Stimulated activated CD4-positive, alpha-beta T cell treated with anti-CD3 and anti-CD28 coated beads, Interleukin-1b, Interleukin-23, amount 100 ng/mL, for 24 hours (primary cell): ENCODE measurements around the gene AFF1.
"Not testable (repeated sequence)": the region's sequence is repeated elsewhere in the genome, so short reads cannot be mapped to it uniquely, and the experiment has no call there.

Experiments used
- DNase-seq, 4 experiments: peaks; one replicate each; pipeline ENCODE4 v3.0.0-alpha.2; 2020; ENCODE audit warnings: low read depth in 4 of 4, low spot score in 1 of 4

AFF1 gene

DNA sequence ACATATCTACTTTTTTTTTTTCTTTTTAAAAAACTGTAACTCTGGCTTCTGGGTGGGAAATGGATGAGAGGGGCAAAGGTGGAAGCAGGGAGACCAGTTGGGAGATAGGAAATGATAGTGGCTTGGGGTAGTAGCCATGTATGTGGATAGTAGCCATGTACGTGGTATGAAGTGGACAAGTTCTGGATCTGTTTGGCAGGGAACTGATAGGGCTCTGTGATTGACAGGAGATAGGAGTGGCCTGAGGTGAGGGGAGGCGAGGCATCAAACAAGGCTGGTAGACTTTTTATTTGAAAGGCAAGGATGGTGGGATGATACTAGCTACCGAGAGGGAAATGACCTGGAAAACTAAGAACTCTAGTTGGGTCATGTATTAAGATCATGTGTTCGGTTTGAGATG, 117.8 kb downstream of the AFF1 start:
- DNase-seq, result no peak

DNA sequence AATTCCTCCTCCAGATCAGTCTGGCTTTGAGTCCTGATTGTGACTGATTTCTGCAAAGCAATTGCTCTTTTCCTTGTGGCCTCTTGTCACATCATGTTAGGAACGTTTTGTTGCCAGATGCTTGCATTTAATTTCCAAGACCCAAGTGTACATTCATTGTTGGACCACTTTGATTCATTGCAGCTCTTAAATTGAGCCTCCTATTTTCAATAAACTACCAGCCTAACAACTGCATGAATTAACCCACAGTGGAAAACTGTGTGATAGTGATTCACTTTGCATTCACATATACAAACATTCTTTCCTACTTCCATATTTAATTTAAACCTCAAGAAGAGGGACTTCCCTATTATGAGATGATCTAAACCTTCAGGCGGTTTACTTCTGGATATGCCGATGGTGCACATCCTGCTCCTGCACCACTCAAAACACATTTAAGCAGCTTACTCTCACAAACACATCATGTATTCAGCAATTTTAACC, 118.4 kb downstream of the AFF1 start:
- no peak for DNase-seq

DNA sequence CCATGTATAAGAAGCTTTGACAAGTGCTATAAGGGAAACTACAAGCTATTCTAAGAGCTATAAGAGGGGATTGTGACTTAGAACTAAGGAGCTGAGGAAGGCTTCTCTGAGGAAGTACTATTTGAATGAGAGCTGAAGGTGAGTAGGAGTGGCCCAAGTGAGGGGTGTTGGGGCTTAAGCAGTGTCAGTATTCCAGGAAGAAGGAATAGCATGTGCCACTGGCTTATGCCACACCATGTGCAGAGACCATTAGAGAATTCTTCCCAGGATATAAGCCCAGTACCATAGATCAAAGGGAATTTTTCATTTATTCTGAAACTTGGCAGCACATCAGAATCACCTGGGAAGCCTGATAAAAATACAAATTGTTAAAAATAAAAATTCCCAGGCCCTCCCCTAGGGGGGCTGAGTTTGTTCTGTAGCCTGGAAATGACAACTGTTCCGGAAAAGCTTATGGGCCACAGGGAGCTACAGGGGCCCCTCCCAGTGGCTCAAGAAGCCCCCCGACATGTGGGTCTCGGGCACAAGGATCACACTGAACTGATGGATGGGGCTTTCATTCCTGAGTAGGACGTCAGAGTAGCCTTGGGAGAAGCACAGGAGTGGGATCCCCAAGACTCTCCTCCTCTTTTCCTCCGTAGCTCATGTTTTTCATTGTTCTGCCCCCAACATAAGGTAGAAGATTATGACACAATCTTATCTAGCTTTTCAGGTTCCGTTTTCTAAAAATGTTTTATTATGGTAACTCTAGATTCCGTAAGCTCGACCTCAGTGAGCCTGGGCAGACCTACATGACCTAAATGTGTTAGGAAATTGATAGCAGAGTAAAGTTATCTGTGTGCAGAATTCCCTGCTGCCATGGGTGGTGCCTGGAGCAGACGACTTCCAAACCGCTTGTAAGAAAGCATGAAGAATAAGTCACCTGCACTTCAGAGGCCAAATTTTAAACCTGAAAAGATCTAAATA, 119.3 kb downstream of the AFF1 start:
- DNase-seq, result no peak

DNA sequence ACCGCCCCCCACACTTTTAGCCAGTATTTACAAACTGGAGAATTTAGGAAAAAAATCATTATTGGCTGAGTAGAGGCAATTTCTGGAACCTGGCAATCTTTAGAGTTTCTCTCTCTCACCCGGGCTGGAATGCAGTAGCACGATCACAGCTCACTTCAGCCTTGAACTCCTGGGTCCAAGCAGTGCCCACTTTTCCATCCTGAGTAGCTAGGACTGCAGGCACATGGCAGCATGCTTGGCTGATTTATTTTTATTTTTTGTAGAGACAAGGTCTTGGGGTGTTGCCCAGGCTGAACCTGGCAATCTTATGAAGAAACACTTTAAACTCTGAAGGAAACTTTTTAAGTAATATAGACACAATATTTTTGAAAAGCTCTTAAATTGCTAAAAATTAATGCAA, 120.1 kb downstream of the AFF1 start:
- DNase-seq, result no peak

DNA sequence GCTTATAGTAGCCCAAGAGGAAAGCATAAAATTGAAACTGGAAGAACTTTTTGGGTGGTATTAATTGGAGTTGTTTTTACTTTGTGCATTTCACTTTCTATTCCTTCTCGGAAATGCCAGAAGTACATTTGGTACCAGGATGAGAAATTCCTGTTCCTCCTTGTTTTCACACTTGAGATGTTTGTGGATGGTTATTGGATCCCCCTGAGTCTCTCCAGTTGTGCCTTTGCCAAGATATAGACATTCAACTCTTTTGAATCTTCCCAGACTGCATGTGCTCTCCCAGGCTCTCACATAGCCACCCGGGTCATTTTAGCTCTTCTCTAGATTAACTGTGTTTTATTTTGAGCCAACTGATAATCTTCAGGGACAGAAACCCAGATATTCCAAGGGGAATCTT, 120.5 kb downstream of the AFF1 start:
- no peak for DNase-seq

DNA sequence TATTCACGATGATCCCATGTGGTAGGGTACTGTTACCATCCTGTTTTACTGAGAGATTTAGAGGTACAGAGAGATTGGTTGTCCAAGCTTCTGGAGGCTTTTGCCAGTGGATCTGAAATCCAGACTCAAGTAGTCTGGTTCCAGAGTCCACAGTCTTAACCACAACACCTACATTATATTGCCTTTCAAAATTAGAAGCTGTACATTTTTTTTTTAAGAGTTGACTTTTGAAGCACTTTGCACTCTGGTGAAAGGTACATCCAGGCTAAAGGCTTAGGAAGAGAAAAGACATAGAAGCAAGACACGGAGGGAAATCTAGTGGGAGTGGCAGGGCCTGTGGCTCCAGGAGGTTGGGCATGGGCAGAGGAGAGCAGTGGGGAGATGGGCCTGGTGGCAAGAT, 122.1 kb downstream of the AFF1 start:
- DNase-seq, result no peak

DNA sequence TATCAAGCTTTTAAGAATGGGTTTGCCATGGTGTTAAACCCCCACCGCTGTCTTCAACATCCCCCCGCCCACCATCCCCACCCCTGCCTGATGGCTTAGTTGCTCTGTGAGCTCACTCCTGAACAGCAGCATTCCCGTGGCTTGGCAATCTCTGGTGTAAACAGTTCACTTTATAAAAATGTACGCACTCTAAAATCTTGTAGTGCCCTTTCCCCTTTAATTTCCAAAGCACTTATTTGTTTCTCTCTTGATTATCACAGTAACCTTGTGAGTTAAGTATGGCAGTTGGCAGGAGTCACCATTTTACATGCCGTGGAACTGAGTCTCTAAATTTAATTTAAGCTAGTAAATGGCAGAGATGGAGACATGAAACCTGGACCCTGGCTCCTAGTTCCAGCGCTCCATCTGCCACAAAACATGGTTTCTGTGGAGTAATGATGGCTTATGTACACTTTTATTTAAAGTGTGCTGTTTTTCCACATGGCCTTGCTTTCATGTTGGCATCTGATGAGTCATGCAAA, 123.1 kb downstream of the AFF1 start:
- DNase-seq, result no peak

DNA sequence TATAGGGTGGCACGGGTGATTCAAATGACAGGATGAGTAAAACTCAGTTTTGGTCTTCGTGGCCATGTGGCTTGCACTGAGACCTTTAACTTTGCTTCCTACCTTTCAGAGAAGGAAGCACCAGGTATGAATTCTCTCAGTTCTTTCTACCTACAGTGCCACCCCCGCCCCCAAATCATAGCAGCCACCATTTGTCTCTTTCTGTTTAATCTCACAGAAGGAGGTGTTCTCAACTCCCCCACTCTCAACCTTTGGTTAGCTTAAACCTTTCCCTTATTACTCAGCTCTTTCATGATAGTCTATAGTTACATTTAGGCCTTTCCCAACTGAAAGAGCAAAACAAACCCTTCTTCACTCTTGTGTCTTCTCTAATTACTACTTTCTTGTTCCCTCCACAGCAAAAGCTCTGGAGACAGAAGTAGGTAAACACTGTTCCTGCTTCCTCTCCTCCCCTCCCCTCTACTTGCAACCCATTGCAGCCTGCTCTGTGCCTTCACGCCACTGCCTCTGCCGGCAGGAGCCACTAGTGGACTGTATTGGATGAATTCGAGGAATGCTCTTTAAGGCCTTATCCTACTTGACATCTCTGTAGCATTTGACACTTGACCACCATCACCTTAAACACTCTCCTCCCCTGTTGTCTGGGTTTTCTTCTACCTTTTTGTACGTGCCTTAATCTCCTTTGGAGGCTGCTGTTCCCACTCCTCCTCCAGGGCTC, 123.7 kb downstream of the AFF1 start:
- peak; percentile 15 to 45 (median 22) for DNase-seq

DNA sequence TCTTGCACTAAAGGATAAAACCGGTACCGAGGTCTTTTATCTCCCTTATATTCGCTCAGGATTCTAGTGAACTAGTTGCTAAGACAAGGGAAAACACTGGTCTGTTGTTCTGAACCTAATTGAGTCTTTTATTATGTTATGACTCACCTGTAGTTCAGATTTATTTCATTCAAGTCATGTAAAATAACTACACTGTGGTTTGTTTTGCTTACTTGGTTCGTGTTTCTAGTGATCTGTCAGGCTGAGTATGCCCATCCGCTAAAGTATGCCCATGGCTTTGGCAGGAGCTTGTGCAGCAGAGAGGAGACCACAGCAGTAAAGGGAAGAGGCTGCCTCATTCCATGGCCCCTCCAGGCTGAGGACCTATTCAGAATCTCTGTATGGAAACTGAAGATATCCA, 126.1 kb downstream of the AFF1 start:
- DNase-seq, result no peak

DNA sequence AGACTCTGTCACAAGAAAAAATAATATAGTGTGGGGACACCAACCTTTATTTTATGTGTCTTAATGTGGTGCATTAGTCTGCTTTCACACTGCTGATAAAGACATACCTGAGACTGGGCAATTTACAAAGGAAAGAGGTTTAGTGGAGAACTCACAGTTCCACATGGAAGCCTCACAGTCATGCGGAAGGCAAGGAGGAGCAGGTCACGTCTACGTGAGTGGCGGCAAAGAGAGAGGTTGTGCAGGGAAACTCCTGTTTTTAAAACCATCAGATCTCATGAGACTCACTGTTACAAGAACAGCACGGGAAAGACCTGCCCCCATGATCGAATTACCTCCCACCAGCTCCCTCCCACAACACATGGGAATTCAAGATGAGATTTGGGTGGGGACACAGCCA, 130.2 kb downstream of the AFF1 start:
- DNase-seq, result no peak

DNA sequence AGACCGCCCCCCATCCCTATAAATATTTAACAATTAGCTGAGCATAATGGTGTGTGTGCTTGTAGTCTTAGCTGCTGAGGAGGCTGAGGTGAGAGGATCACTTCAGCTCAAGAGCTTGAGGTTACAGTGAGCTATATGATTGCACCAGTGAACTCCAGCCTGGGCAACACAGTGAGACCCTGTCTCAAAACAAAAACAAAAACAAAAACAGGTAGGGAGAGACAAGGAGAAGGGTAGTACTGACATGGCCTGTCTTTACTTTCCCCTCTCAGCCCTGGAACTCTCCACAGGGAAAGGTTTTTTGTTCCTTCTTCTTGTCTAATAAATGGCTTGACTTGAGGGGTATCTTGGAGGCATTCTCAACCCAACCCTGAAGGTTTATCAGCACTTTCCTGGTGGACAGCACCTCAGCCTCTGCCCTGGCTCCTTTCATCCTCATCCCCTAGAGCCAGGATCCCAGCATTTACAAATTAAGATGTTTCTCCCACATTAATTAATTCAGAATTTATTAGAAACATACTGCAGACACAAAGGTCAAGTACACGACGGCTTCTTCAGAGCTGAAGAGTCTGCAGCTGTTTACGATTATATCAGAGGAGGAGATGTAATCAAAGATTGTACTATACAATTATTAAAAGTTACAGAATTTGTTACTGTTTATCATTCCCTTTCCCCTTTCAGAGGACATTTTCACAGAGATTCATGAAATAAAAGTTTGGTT, 131.8 kb downstream of the AFF1 start:
- no peak for DNase-seq

DNA sequence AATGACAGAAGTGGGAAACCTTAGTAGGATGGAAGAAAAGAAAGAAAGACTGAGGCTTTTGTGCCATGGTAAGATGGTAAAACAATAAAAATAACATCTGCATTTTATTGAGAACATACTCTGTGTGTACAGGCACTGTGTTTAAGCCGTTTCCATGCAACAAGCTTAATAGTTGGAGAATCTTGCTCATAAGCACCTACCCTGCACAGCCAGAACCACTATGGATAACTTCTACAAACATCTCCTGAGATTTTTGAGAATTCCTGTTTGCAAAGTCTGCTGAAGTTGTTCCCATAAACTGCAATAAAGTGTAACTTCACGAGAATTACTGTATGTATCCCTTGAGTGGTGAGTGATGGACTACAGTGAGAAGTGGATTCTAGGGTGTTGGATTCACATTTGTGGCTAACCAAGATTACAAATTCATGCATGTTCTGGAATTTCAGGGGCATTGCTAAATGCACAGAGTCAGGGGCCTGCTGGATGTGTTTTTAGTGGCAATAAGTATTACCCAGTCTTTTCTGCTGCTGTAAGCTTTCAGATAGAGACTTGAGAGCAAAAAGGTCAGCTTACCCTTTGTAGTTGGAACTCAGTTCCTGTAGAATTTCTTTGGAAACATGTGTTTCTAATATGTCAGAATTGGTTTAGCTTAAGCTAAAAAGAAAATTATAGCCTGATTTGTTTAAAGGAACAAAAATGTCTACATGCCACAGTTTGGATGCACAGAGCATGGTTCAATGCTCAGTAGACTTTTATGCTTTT, 132.5 kb downstream of the AFF1 start:
- no peak for DNase-seq

DNA sequence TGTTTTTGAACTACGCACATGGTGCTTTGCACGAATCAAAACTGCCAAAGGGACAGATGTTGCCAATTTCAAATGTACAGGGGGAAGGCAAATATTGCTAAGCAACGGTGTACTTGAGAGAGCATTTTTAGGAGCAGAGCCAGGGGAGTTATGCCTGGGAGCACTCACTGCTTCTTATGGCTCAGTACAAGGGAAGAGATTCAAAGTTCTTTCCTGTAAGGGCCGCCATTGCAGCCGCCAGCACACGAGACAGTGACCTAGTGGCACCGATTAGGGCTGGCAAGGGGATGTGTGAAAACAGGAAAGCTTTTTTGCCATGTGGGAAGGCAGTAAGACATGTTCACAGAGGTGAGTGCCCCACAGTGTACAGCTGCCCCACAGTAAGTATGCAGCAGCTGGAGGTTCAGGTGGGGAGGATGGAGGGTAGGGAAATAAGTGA, 133.8 kb downstream of the AFF1 start:
- DNase-seq, result no peak

DNA sequence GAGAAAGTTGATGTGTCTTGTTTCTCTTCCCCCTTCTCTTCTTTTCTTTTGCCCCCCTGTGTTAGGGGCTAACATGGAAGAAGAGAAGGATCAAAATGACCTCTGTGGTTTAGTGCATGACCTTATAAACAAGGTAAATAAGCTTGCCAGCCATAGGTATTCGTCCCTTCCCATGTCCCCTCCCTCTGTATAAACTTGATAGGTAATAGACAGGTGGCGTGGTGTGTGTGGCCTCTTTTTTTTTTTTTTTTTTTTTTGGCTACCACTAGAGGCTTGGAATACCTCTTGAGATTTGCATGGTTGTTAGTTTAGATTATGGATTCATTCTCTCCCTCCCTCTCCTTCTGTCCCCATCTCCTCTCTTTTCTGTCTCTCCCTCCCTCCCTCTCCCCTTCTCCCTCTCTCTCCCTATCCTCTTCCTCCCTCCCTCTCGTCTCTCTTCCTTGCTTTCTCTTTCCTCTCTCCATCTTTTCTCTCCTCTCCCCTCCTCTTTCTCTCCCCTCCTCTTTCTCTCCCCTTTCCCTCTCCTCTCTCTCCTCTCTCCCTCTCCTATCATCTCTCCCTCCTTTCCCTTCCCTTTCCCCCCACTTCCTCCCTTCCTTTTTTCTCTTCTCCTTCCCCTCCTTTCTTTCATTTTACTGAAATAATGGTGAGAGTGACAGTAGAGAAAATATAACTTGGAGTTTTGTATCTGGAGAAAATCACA, 134.4 kb downstream of the AFF1 start:
- no peak for DNase-seq

DNA sequence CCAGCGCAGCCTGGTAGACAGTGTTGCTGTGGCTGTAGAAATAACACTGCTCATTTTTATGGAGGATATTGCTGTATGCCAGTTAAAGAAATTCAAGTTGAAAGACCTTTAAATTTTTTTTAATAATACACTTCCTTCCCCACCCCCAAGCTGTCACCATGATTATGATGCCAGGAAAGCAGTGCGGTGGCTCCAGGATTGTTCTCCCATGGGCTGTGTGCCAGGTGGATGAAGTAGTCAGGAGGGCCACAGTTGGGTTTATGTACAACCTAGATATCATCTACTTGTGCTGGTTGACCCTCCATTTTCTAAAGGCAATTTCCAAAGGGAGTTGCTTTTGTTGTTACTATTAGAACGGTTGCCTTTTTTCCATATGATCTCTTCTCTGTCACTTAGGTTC, 136.6 kb downstream of the AFF1 start:
- DNase-seq, result no peak

DNA sequence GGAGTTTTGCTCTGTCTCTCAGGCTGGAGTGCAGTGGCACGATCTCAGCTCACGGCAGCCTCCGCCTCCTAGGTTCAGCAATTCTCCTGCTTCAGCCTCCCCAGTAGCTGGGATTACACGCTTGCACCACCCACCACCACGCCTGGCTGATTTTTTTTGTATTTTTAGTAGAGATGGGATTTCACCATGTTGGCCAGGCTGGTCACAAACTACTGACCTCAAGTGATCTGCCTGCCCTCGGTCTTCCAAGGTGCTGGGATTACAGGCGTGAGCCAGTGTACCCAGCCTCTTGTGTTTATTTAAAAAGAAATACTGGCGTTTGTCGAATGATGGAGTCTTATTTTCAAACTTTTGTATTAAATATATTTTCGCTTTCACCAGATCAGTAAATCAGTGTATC, 137.7 kb downstream of the AFF1 start:
- DNase-seq, result not testable (repeated sequence)

DNA sequence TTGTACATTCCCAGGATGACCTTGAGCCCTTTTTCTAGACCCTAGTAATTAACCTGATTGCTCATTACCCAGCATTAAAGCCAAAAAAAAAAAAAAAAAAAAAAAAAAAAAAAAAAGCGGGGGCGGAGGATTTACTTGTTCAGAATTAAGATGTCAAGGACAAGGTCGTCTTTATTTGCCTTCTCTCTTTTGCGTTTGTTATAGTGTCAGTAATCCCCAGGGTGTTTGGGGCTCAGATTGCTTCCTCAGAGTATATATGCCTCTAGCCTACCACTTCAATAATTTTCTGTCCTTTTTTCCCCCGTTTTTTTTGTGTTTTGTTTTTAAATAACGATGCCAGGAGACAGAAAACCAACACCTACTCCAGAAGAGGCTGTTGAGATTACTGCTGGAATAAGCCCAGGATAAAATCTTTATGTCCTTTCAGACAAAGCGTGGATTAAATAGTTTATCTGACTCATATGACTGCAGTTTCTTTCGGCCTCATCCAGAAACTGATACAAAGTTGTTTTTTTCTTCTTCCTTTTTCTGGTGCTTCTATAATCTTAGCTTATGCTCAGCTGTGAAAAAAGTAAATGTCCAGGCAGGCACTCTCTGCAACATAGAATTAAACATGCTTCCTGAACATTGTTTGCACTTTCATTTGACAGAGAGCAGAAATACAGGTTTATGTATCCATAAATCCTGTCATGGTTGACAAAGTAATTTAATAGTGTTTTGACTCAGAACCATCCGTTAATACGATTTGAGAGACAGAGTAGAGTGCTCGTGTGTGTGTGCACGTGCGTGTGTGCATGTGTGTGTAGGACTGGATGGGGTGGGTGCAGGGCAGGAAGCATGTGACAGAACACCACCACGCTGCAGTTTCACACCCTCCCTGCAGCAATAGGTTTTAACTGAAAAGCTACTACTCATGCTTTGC, 138.6 kb downstream of the AFF1 start:
- peak in 2 of 4 experiments; percentile 39 to 62 for DNase-seq

DNA sequence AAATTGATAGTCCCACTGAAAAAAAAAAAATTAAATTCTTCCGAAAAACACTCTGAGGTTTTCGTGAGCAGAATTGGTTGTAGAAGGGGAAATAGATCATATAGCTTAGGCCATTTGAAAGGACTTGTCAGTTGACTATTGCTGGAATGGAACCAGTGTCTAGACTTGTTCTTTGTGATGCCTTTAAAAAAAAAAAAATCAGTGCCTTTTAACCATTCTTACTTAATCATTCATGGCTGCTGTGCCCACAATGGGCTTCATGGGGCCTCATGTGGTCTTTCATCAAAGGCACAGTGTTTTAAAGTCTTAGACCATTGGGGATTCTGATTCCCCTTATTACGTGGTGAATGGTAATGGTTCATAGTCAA, 139.3 kb downstream of the AFF1 start:
- DNase-seq, result no peak

DNA sequence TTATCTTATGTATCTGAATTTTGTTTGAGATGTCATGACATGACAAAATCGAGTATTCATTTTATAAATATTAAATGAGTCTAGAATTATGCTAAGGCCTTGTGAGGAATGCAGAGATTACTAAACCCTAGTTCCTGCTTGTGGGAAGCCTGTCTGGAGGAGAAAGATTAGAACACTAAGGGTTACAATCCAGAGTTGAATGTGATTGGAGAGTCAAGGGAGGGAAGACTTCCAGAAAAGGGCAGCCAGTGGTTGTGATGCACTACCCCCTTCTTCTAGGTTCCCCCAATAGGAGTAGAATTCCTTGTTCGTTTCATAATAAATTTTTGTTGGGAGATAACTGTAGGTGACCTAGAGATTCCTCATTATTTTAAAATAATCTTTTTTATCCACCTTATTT, 141.1 kb downstream of the AFF1 start:
- DNase-seq, result no peak
